ENCODE results near the gene AEN.
A peak's percentile ranks its signal among the peaks of the same experiment; 100 is the strongest.

Gene AEN

GRCh38 chr15:88650556-88650955 is 29.4 kb downstream of the AEN start:
- DNase-seq (ENCODE audit: low spot score) = no peak

DNA sequence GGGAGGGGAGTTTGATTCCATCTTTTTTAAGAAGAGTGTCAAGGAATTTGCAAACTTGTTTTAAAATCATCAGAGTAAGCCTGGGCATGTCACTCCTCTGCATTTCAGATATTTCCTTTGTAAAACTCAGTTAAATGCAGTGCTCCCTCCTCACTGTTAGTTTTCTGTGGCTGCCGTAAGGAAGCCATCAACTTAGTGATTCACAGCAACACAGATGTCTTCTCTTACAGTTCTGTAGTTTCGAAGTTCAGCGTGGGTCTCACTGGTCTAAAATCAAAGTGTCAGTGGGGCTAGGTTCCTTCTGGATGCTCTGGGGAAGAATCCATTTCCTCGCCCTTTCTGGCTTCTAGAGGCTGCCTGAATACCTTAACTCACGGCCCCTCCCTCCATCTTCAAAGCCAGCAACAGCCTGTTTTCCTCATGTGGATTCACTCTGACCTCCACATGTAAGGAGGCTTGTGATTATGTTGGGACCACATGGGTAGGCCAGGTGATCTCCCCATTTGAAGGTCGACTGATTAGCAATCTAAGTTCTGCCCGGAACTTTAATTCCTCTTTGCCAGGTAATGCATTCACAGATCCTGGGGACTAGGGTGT is 30.1 kb downstream of the AEN start:
- DNase-seq (ENCODE audit: low spot score) = no peak

- no peak for DNase-seq (ENCODE audit: low spot score)
These were observed 30.8 kb downstream of the AEN start for GRCh38 chr15:88651971-88652370.

- no peak for DNase-seq (ENCODE audit: low spot score)
These were observed 31.5 kb downstream of the AEN start for GRCh38 chr15:88652456-88653199.

- DNase-seq (ENCODE audit: low spot score) = no peak
These were observed 32.3 kb downstream of the AEN start for GRCh38 chr15:88653200-88654064.

- peak; percentile 3 for DNase-seq (ENCODE audit: low spot score)
These were observed 33.4 kb downstream of the AEN start for GRCh38 chr15:88654430-88655102.

- peak; percentile 1 for DNase-seq (ENCODE audit: low spot score)
These were observed 34.0 kb downstream of the AEN start for GRCh38 chr15:88655103-88655553.

- DNase-seq (ENCODE audit: low spot score) = peak; percentile 2
These were observed 34.8 kb downstream of the AEN start for GRCh38 chr15:88655800-88656488.

DNA sequence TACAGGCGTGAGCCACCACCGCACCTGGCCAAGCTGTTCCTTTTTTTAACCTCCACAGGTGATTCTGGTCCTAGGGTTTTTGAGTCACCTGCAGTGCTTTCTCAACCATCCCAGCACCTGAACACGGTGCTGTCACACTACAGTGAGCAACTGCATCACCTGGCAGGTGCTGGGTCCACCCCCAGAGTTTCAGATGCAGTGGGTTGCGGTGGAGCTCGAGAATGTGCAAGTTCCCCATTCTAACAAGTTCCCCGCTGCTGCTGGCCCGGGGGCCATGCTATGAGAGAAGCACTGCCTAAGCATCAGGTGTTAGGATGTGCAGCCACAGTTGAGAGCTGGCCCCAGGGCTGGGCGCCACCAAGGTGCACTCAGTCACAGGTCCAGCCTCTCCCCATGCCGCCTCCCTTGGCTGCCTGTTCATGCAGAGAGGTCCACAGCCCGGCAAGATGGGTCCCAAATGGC is 35.7 kb downstream of the AEN start:
- DNase-seq (ENCODE audit: low spot score) = no peak

DNA sequence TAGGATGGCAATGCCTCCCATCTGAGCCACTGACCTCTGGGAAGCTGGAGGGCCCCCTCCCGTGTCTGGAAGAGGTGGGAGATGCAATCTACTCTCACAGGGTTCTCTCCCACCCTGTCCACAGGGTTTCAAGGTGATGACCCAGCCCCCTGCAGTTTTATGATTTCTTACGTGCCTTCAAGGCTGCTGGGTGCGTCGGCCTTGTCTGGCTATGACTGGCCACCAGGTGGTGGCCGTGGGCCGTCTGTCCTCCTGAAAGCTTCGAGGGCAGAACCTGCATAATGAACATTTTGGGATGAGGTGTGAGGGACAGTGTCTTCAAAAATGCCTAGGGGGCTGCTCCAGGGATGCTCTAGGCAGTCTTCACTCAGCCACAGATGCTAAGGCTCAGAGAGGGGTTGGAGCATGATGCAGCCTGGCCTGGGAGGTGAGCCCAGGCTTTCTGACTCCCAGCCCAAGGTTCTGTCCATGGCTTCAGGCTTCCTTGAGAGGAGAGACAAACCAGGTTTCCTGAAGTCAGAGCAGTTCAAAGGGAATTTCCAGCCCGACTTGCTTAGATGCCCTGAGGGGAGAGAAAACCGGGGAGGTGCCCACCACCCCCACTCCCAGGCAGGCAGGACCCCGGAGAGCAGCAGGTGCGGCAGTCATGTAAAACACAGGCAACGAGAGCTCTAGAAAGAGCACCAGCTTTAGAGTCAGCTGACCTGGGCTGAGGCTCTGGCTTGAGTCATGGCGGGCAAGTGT is 36.4 kb downstream of the AEN start:
- DNase-seq (ENCODE audit: low spot score) = peak; percentile 86

- peak; percentile 7 for DNase-seq (ENCODE audit: low spot score)
These were observed 37.2 kb downstream of the AEN start for GRCh38 chr15:88658070-88658965.

DNA sequence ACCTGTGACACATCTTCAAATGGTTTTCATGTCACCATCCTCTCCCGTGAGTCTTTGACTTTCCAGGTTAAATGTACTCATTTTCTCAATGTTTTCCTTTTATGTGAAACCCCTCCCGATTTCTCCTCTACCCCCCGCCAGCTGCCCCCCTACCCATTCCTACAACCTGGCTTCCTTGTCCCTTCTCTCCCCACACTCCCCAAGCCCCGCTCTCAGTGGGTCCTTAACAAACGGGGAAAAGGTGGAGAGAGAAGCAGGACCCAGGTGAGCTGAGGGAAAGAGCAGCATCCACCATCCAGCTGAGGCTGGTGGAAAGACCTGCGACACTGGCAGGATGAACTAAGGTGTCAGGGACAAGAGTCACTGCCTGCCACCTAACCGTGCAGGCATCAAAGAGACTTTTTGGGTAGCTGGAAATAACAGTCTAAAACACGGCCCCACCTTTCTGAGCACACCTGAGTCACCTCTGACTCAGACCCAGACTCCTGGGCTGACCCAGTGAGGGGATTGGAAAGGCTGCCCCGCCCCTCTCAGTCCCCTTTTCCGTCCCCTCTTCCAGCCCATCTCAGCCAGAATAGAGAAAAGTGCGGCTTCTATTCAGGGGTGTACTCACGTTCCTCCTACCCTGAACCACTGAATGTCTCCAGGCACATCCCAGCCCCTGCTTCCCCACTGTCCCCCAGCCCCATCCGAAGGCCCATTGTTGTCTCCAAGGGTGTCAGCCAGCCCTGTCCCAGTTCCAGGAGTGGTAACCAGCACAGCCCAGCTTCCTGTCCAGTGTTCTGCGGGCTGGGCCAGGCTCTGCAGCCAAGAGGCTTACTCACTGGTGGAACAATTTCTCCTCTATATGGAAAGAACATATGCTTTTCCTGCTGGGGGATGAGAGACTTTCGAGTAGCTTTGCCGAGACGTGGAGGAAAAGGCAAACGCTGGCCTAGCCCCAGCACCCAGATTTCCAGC is 38.1 kb downstream of the AEN start:
- peak; percentile 82 for DNase-seq (ENCODE audit: low spot score)

- DNase-seq (ENCODE audit: low spot score) = no peak
These were observed 40.0 kb downstream of the AEN start for GRCh38 chr15:88661041-88661700.

- DNase-seq (ENCODE audit: low spot score) = no peak
These were observed 40.8 kb downstream of the AEN start for GRCh38 chr15:88661761-88662556.

- peak; percentile 38 for DNase-seq (ENCODE audit: low spot score)
These were observed 42.0 kb downstream of the AEN start for GRCh38 chr15:88663141-88663621.

GRCh38 chr15:88664151-88664778 is 43.1 kb downstream of the AEN start:
- no peak for DNase-seq (ENCODE audit: low spot score)

Data from AG20443 (cell line).